H1 (cell line): Measurements from ENCODE around the gene PCDHB5. TPM values are rescaled to one million over a fixed set of nuclear protein-coding genes. Genes with fewer than 3 reads are reported as not detected.
A peak's percentile ranks its signal among the peaks of the same experiment; 100 is the strongest.

ENCODE experiments used
- CTCF ChIA-PET: fragments of 300-600 bp; sonication (Branson Sonifier 250); formaldehyde crosslinking; loops from one replicate; lab custom pipeline; 2021; ENCODE audit not compliant: partially characterized antibody; lab: Charles Lee
- POLR2A ChIA-PET: fragments of 300-600 bp; sonication (Branson Sonifier 250); formaldehyde crosslinking; loops from one replicate; lab custom pipeline; 2021; ENCODE audit warnings: inconsistent platforms; ENCODE audit not compliant: partially characterized antibody; lab: Charles Lee
- DNase-seq, 2 experiments: peaks; one replicate each; pipeline versions ENCODE4 v3.0.0 to v3.0.0-alpha.2; 2010 to 2022; ENCODE audit warnings: low spot score in 2 of 2, low read depth in 1 of 2, mixed read lengths in 1 of 2
- FAIRE-seq: peaks from 2 replicates; lab custom pipeline; 2011; peaks lifted over from hg19 to GRCh38; lab: Jason Lieb, UNC
- H2AFZ ChIP-seq: 2 replicates; pipeline ENCODE4 v1.8.1; 2012; ENCODE audit warnings: low read length, inconsistent platforms
- H2AK5ac ChIP-seq: 2 replicates; pipeline ENCODE4 v1.6.1; 2013; ENCODE audit warnings: low read depth, low read length
- H2BK120ac ChIP-seq: replicated peaks from 2 replicates; pipeline ENCODE3; 2013; ENCODE audit warnings: low read depth, low read length, inconsistent platforms
- H2BK12ac ChIP-seq: 2 replicates; pipeline ENCODE4 v1.6.1; 2013; ENCODE audit warnings: low read depth, low read length
- H2BK15ac ChIP-seq: 2 replicates; pipeline ENCODE4 v1.6.1; 2013; ENCODE audit warnings: low read length
- H2BK20ac ChIP-seq: 2 replicates; pipeline ENCODE4 v1.6.1; 2013; ENCODE audit warnings: low read length
- H2BK5ac ChIP-seq: 2 replicates; pipeline ENCODE4 v1.6.1; 2013; ENCODE audit warnings: low read depth, low read length
- H3K14ac ChIP-seq: 2 replicates; pipeline ENCODE4 v1.6.1; 2013; ENCODE audit warnings: inconsistent platforms; ENCODE audit not compliant: insufficient read length
- H3K18ac ChIP-seq: 2 replicates; pipeline ENCODE4 v1.6.1; 2013; ENCODE audit warnings: low read length; ENCODE audit errors: extremely low read depth
- H3K23ac ChIP-seq: 2 replicates; pipeline ENCODE4 v1.6.1; 2013; ENCODE audit warnings: inconsistent platforms; ENCODE audit not compliant: insufficient read length
- H3K23me2 ChIP-seq: 2 replicates; pipeline ENCODE4 v1.6.1; 2013; ENCODE audit warnings: low read depth, low read length
- H3K27ac ChIP-seq: 2 replicates; pipeline ENCODE4 v1.6.1; 2011; ENCODE audit warnings: low read depth, low read length, inconsistent platforms
- H3K27me3 ChIP-seq, 4 experiments: replicated peaks in 1 of 4; 1 replicate in 1 of 4; 2 replicates in 3 of 4; pipeline versions ENCODE4 v1.6.1 to v1.8.1; 2011 to 2013; ENCODE audit warnings: low read length in 3 of 4, mild to moderate bottlenecking in 3 of 4, inconsistent platforms in 2 of 4, mixed read lengths in 2 of 4, moderate library complexity in 1 of 4; ENCODE audit not compliant: control insufficient read depth in 3 of 4, insufficient read depth in 3 of 4; ENCODE audit errors: extremely low read depth in 1 of 4
- H3K36me3 ChIP-seq, 4 experiments: 2 replicates each; pipeline versions ENCODE4 v1.6.1 to v1.8.1; 2011 to 2013; ENCODE audit warnings: mild to moderate bottlenecking in 4 of 4, low read length in 3 of 4, moderate library complexity in 2 of 4, control low read depth in 1 of 4, inconsistent platforms in 1 of 4; ENCODE audit not compliant: insufficient read depth in 4 of 4, control insufficient read depth in 2 of 4
- H3K4ac ChIP-seq: replicated peaks from 2 replicates; pipeline ENCODE3; 2013; ENCODE audit warnings: low read length, low read depth, mixed read lengths, inconsistent platforms; ENCODE audit not compliant: insufficient read length
- H3K4me1 ChIP-seq, 4 experiments: replicated peaks in 1 of 4; 1 replicate in 1 of 4; 2 replicates in 3 of 4; pipeline versions ENCODE4 v1.6.1 to v1.8.1; 2011 to 2013; ENCODE audit warnings: low read length in 3 of 4, inconsistent platforms in 2 of 4, mixed read lengths in 1 of 4; ENCODE audit not compliant: insufficient read depth in 4 of 4, control insufficient read depth in 3 of 4
- H3K4me2 ChIP-seq, 2 experiments: 2 replicates each; pipeline versions ENCODE4 v1.6.1 to v1.8.1; 2011 to 2013; ENCODE audit warnings: low read depth in 2 of 2, low read length in 2 of 2, control low read depth in 1 of 2, inconsistent platforms in 1 of 2, mild to moderate bottlenecking in 1 of 2; ENCODE audit not compliant: insufficient read depth in 1 of 2
- H3K4me3 ChIP-seq, 4 experiments: fragments of 200-600, 300-600 bp in 1 of 4; sonication (generic), shearing (Covaris generic), sonication (Bioruptor Twin) in 1 of 4; 2 replicates each; pipeline versions ENCODE4 v1.5.1 to v1.8.1; 2011 to 2016; ENCODE audit warnings: low read length in 4 of 4, low read depth in 3 of 4, control low read depth in 2 of 4, inconsistent platforms in 2 of 4, mild to moderate bottlenecking in 2 of 4, mixed read lengths in 1 of 4, moderate library complexity in 1 of 4; ENCODE audit not compliant: insufficient read depth in 2 of 4; ENCODE audit errors: extremely low read depth in 1 of 4
- H3K56ac ChIP-seq: replicated peaks from 2 replicates; pipeline ENCODE3; 2013; ENCODE audit warnings: low read depth, mild to moderate bottlenecking, mixed read lengths, low read length, inconsistent platforms; ENCODE audit not compliant: insufficient read length
- H3K79me1 ChIP-seq: 2 replicates; pipeline ENCODE4 v1.6.1; 2013; ENCODE audit warnings: low read depth, low read length, control low read depth
- H3K79me2 ChIP-seq, 2 experiments: 2 replicates each; pipeline versions ENCODE4 v1.6.1 to v1.8.1; 2012 to 2013; ENCODE audit warnings: low read length in 2 of 2, mild to moderate bottlenecking in 2 of 2, inconsistent platforms in 1 of 2; ENCODE audit not compliant: insufficient read depth in 2 of 2, control insufficient read depth in 1 of 2
- H3K9ac ChIP-seq, 4 experiments: replicated peaks in 1 of 4; 1 replicate in 1 of 4; 2 replicates in 3 of 4; pipeline versions ENCODE4 v1.6.1 to v1.8.1; 2011 to 2013; ENCODE audit warnings: low read depth in 3 of 4, low read length in 3 of 4, control low read depth in 2 of 4, mild to moderate bottlenecking in 2 of 4, moderate library complexity in 2 of 4, inconsistent platforms in 1 of 4; ENCODE audit errors: extremely low read depth in 1 of 4
- H3K9me3 ChIP-seq, 2 experiments: 2 replicates each; pipeline versions ENCODE4 v1.6.1 to v1.8.1; 2012 to 2013; ENCODE audit warnings: mild to moderate bottlenecking in 2 of 2, moderate library complexity in 2 of 2, control low read depth in 1 of 2, inconsistent platforms in 1 of 2, low read depth in 1 of 2, low read length in 1 of 2, mixed read lengths in 1 of 2; ENCODE audit not compliant: insufficient read depth in 2 of 2
- H4K20me1 ChIP-seq, 2 experiments: replicated peaks in 1 of 2; 2 replicates each; pipeline versions ENCODE3 to v1.8.1; 2011 to 2013; ENCODE audit warnings: inconsistent platforms in 2 of 2, low read length in 2 of 2, mild to moderate bottlenecking in 1 of 2; ENCODE audit not compliant: insufficient read depth in 2 of 2, control insufficient read depth in 1 of 2
- H4K5ac ChIP-seq: 2 replicates; pipeline ENCODE4 v1.6.1; 2013; ENCODE audit warnings: low read length, low read depth, mixed read lengths, inconsistent platforms; ENCODE audit not compliant: insufficient read length
- H4K8ac ChIP-seq: 2 replicates; pipeline ENCODE4 v1.8.0; 2013; ENCODE audit warnings: mild to moderate bottlenecking, moderate library complexity, low read length, inconsistent platforms; ENCODE audit not compliant: insufficient read depth; ENCODE audit errors: extremely low read depth
- H4K91ac ChIP-seq: replicated peaks from 2 replicates; pipeline ENCODE3; 2013; ENCODE audit warnings: low read length, mixed read lengths, inconsistent platforms; ENCODE audit not compliant: insufficient read length
- CTBP2 ChIP-seq: IDR thresholded peaks from 2 replicates; pipeline ENCODE4 v1.7.0; 2011; ENCODE audit warnings: borderline replicate concordance, mild to moderate bottlenecking, moderate library complexity, mixed read lengths, low read length; ENCODE audit not compliant: insufficient read depth, insufficient read length
- CTCF ChIP-seq, 3 experiments: IDR thresholded peaks; 1 replicate in 2 of 3; 2 replicates in 1 of 3; pipeline versions ENCODE4 v1.5.1 to v1.6.1; 2011; ENCODE audit warnings: low read length in 3 of 3, mild to moderate bottlenecking in 3 of 3, inconsistent platforms in 2 of 3, low read depth in 1 of 3, moderate library complexity in 1 of 3; ENCODE audit not compliant: insufficient read depth in 1 of 3; ENCODE audit errors: control extremely low read depth in 1 of 3
- GABPA ChIP-seq: IDR thresholded peaks from 2 replicates; pipeline ENCODE4 v1.6.1; 2011; ENCODE audit warnings: mild to moderate bottlenecking, low read length, moderate library complexity, borderline replicate concordance; ENCODE audit not compliant: insufficient read depth
- NANOG ChIP-seq: IDR thresholded peaks from 2 replicates; pipeline ENCODE4 v1.6.1; 2011; ENCODE audit warnings: low read length, low read depth, mild to moderate bottlenecking, inconsistent platforms; ENCODE audit not compliant: insufficient read depth, poor library complexity, severe bottlenecking
- RAD21 ChIP-seq, 2 experiments: IDR thresholded peaks in 1 of 2; conservative IDR thresholded peaks in 1 of 2; 2 replicates each; pipeline ENCODE4 v1.6.1; 2011; ENCODE audit warnings: low read depth in 2 of 2, low read length in 2 of 2, improper control_type of control experiment in 1 of 2, inconsistent platforms in 1 of 2, mild to moderate bottlenecking in 1 of 2, moderate library complexity in 1 of 2
- SIN3A ChIP-seq, 2 experiments: IDR thresholded peaks in 1 of 2; conservative IDR thresholded peaks in 1 of 2; 2 replicates each; pipeline ENCODE4 v1.6.1; 2011 to 2012; ENCODE audit warnings: low read length in 2 of 2, improper control_type of control experiment in 1 of 2, low read depth in 1 of 2, mild to moderate bottlenecking in 1 of 2
- SP1 ChIP-seq: IDR thresholded peaks from 2 replicates; pipeline ENCODE4 v1.6.1; 2011; ENCODE audit warnings: low read depth, low read length
- YY1 ChIP-seq: IDR thresholded peaks from 2 replicates; pipeline ENCODE4 v1.6.1; 2011; ENCODE audit warnings: low read depth, mild to moderate bottlenecking, low read length
- WGBS, 2 experiments: shearing (Covaris generic) in 1 of 2; methylation state at CpG; one replicate each; pipeline versions ENCODE4 v1.1.6 to v1.1.7; 2013 to 2015; ENCODE audit warnings: low lambda C conversion rate in 2 of 2, mixed read lengths in 2 of 2, inconsistent platforms in 1 of 2, low coverage in 1 of 2, missing lambda C conversion rate in 1 of 2; ENCODE audit not compliant: insufficient replicate concordance in 2 of 2, insufficient coverage in 1 of 2, insufficient read length in 1 of 2; ENCODE audit errors: extremely low coverage in 1 of 2, missing lambda C conversion rate in 1 of 2; 5-methylcytosine and 5-hydroxymethylcytosine counted together
- polyA plus RNA-seq, 7 experiments: library from polyadenylated mRNA; depleted of rRNA in 3 of 7; stranded (reverse) in 5 of 7; unstranded in 2 of 7; fragments of >200 nt in 5 of 7; fragments of 200-250 nt in 2 of 7; gene quantifications; 1 replicate in 5 of 7; 2 replicates in 1 of 7; 4 replicates in 1 of 7; pipeline versions ENCODE4 v1.2.1 to v1.2.3, GENCODE V29; 2011 to 2013; ENCODE audit warnings: missing spikeins in 2 of 7, mixed read lengths in 2 of 7
- total RNA-seq: library from RNA; stranded (reverse); fragmentation: NEBNext Ultra II Directional; extraction: Animal tissue kit (Norgen Biotek cat#: 25700); gene quantifications from 2 replicates; pipeline ENCODE4 v1.2.1, GENCODE V29; 2021

PCDHB5 gene
- total and polyA plus RNA-seq, 2 of the 8 experiments (the other 6 are each of a cell fraction or from before 2014, with no cell fraction given) = 2.4 to 8.2 TPM

GRCh38 chr5:141186897-141187512, 52.0 kb downstream of the PCDHB5 start, which contains the start of gene PCDHB9:
PCDHB9 (plus strand) TSS chr5:141187161; CDS start chr5:141187319, 158 bp downstream.
- WGBS, 2 experiments = 37% methylated on average over 7 of the region's 9 CpGs; no CpG with 5 or more reads in 1 of the 2 experiments
- H3K4me2 ChIP-seq = peak within 1 kb of the TSS in 1 of 2 experiments; percentile 30; a peak in 2 of 4 replicates
- H3K27ac ChIP-seq = no peak within 1 kb of the TSS
- H4K20me1 ChIP-seq = no peaks in the 10 kb centered on the region
- 0 out of 7 replicates have a peak, but pooled peaks cover 0 to 2% (median 0%) of the 10 kb centered on the region in 4 experiments for H3K4me1 ChIP-seq
- no peaks in the 10 kb centered on the region for H3K79me2 ChIP-seq
- H3K4me3 ChIP-seq = peak within 1 kb of the TSS in 2 of 4 experiments; percentile 11 to 27; a peak in 1 of 8 replicates
- H3K36me3 ChIP-seq = no peaks in the 10 kb centered on the region
- no peak within 1 kb of the TSS for H3K23ac ChIP-seq
- H3K4ac ChIP-seq = no peak within 1 kb of the TSS
- H3K14ac ChIP-seq = no peak within 1 kb of the TSS
- no peak within 1 kb of the TSS for H2BK15ac ChIP-seq
- no peak within 1 kb of the TSS for H4K91ac ChIP-seq
- no peak within 1 kb of the TSS for H3K18ac ChIP-seq
- no peak within 1 kb of the TSS for H2BK5ac ChIP-seq
- FAIRE-seq = peak; percentile 90
- no peak within 1 kb of the TSS for H2AK5ac ChIP-seq
- no peak within 1 kb of the TSS for H2BK12ac ChIP-seq
- H3K79me1 ChIP-seq = no peaks in the 10 kb centered on the region
- H3K9me3 ChIP-seq = peaks cover 0 to 3% of the 10 kb centered on the region in 2 experiments; a peak in 1 of 4 replicates
- no peak within 1 kb of the TSS for H3K56ac ChIP-seq
- no peaks in the 10 kb centered on the region for H3K23me2 ChIP-seq
- no peak within 1 kb of the TSS for H2BK120ac ChIP-seq
- H2BK20ac ChIP-seq = no peak within 1 kb of the TSS
- POLR2A ChIA-PET = interaction anchor here (0.7 kb wide), 1 partner anchor 8 kb away, joined by 3 read pairs; no protein-coding TSS in a partner anchor
- no peaks in the 10 kb centered on the region for H3K27me3 ChIP-seq
- CTCF ChIA-PET = interaction anchor here (0.6 to 3.8 kb wide), 63 partner anchors 8 to 380 kb away, joined by 3 to 39 read pairs (median 4); partner anchors contain the start of genes PCDHB11, PCDHB12, PCDHB14 and PCDHB15
- DNase-seq = peak in 1 of 2 experiments; percentile 80
- no peak within 1 kb of the TSS for H4K5ac ChIP-seq
- peak within 1 kb of the TSS; percentile 98 for H2AFZ ChIP-seq
- no peak within 1 kb of the TSS for H4K8ac ChIP-seq
- H3K9ac ChIP-seq = peak within 1 kb of the TSS in 1 of 4 experiments; percentile 45; a peak in 1 of 7 replicates
- TF ChIP-seq RAD21 (IDR thresholded peaks at IDR 0.05 in 1 of 2, conservative IDR thresholded peaks at IDR 0.05 in 1 of 2; ENCODE audit: low read depth in 2 of 2, low read length in 2 of 2) = peak; percentile 52 to 61
- no peak for TF ChIP-seq GABPA
- peak; percentile 43; the same call in 1 of the 2 replicates for TF ChIP-seq YY1
- no peak for TF ChIP-seq SP1
- no peak for TF ChIP-seq NANOG
- TF ChIP-seq CTCF (IDR thresholded peaks at IDR 0.05; ENCODE audit: control extremely low read depth in 1 of 3, insufficient read depth in 1 of 3, low read depth in 1 of 3, low read length in 3 of 3) = peak; percentile 53 to 83 (median 81)
- TF ChIP-seq SIN3A (conservative IDR thresholded peaks at IDR 0.05 in 1 of 2, IDR thresholded peaks at IDR 0.05 in 1 of 2; ENCODE audit: low read depth in 1 of 2, low read length in 2 of 2) = no peak
- TF ChIP-seq CTBP2 = no peak
